ENCODE results near the gene FCF1.

FCF1 gene

GRCh38 chr14:74698465-74698864, 14.5 kb upstream of the FCF1 start:
- TF ChIP-seq EZH2phosphoT487 (IDR thresholded peaks at IDR 0.05; ENCODE audit: borderline replicate concordance, low read length) (no peak), CTCF (IDR thresholded peaks at IDR 0.05; ENCODE audit: low read depth, low read length, poor library complexity, severe bottlenecking) (no peak)
- 0 out of 2 replicates have a peak, but pooled peaks cover 3% of the 10 kb centered on the region for H4K20me1 ChIP-seq (ENCODE audit: control insufficient read depth, insufficient read depth, low read depth, low read length)
- no peaks in the 10 kb centered on the region for H3K9me2 ChIP-seq (replicated peaks; ENCODE audit: control insufficient read depth, low read length)
- no peaks in the 10 kb centered on the region for H3K4me1 ChIP-seq (ENCODE audit: control insufficient read depth, low read length)
- no peaks in the 10 kb centered on the region; the same call in 1 of the 2 replicates for H3F3A ChIP-seq (ENCODE audit: control insufficient read depth, insufficient read depth)
- H3K4me2 ChIP-seq (ENCODE audit: low read length) = no peak overlapping the region
- no peak overlapping the region for H3K27ac ChIP-seq (ENCODE audit: low read depth, low read length)
- H3K4me3 ChIP-seq (ENCODE audit: low read length) = no peak overlapping the region
- H3K79me2 ChIP-seq (ENCODE audit: control insufficient read depth, low read length) = peaks cover 74% of the 10 kb centered on the region
- H3K36me3 ChIP-seq (ENCODE audit: control insufficient read depth, low read length) = peaks cover 8% of the 10 kb centered on the region
- peaks cover 14% of the 10 kb centered on the region for H3K9me3 ChIP-seq (ENCODE audit: control insufficient read depth, insufficient read depth, low read length)
- no peaks in the 10 kb centered on the region for H3K27me3 ChIP-seq (ENCODE audit: control insufficient read depth, low read length)

- H3K9me2 ChIP-seq (replicated peaks; ENCODE audit: control insufficient read depth, low read length) = no peaks in the 10 kb centered on the region
- no peaks in the 10 kb centered on the region for H3K27me3 ChIP-seq (ENCODE audit: control insufficient read depth, low read length)
- H3K36me3 ChIP-seq (ENCODE audit: control insufficient read depth, low read length) = peaks cover 8% of the 10 kb centered on the region; the same call in 1 of the 2 replicates
- H3K4me1 ChIP-seq (ENCODE audit: control insufficient read depth, low read length) = no peaks in the 10 kb centered on the region
- H3K4me3 ChIP-seq (ENCODE audit: low read length) = no peak overlapping the region
- peaks cover 89% of the 10 kb centered on the region for H3K79me2 ChIP-seq (ENCODE audit: control insufficient read depth, low read length)
- H3F3A ChIP-seq (ENCODE audit: control insufficient read depth, insufficient read depth) = no peaks in the 10 kb centered on the region
- H3K4me2 ChIP-seq (ENCODE audit: low read length) = no peak overlapping the region
- H3K27ac ChIP-seq (ENCODE audit: low read depth, low read length) = no peak overlapping the region
- 0 out of 2 replicates have a peak, but pooled peaks cover 3% of the 10 kb centered on the region for H4K20me1 ChIP-seq (ENCODE audit: control insufficient read depth, insufficient read depth, low read depth, low read length)
- no peak for TF ChIP-seq EZH2phosphoT487 (IDR thresholded peaks at IDR 0.05; ENCODE audit: borderline replicate concordance, low read length)
- TF ChIP-seq CTCF (IDR thresholded peaks at IDR 0.05; ENCODE audit: low read depth, low read length, poor library complexity, severe bottlenecking) = no peak
- peaks cover 17% of the 10 kb centered on the region for H3K9me3 ChIP-seq (ENCODE audit: control insufficient read depth, insufficient read depth, low read length)
Observed at GRCh38 chr14:74702293-74702692, 10.7 kb upstream of the FCF1 start.

GRCh38 chr14:74703043-74703442, 9.9 kb upstream of the FCF1 start:
- peaks cover 17% of the 10 kb centered on the region for H3K9me3 ChIP-seq (ENCODE audit: control insufficient read depth, insufficient read depth, low read length)
- H3K4me2 ChIP-seq (ENCODE audit: low read length) = no peak overlapping the region
- H3K4me1 ChIP-seq (ENCODE audit: control insufficient read depth, low read length) = no peaks in the 10 kb centered on the region
- no peak overlapping the region for H3K4me3 ChIP-seq (ENCODE audit: low read length)
- no peak for TF ChIP-seq EZH2phosphoT487 (IDR thresholded peaks at IDR 0.05; ENCODE audit: borderline replicate concordance, low read length)
- no peak for TF ChIP-seq CTCF (IDR thresholded peaks at IDR 0.05; ENCODE audit: low read depth, low read length, poor library complexity, severe bottlenecking)
- H3K79me2 ChIP-seq (ENCODE audit: control insufficient read depth, low read length) = peaks cover 91% of the 10 kb centered on the region
- H4K20me1 ChIP-seq (ENCODE audit: control insufficient read depth, insufficient read depth, low read depth, low read length) = 0 out of 2 replicates have a peak, but pooled peaks cover 3% of the 10 kb centered on the region
- H3K27ac ChIP-seq (ENCODE audit: low read depth, low read length) = no peak overlapping the region
- no peaks in the 10 kb centered on the region for H3F3A ChIP-seq (ENCODE audit: control insufficient read depth, insufficient read depth)
- peaks cover 5% of the 10 kb centered on the region; the same call in 1 of the 2 replicates for H3K36me3 ChIP-seq (ENCODE audit: control insufficient read depth, low read length)
- no peaks in the 10 kb centered on the region for H3K27me3 ChIP-seq (ENCODE audit: control insufficient read depth, low read length)
- H3K9me2 ChIP-seq (replicated peaks; ENCODE audit: control insufficient read depth, low read length) = no peaks in the 10 kb centered on the region

All from DOHH2 (cell line).